Upper lobe of right lung (tissue), 1 donor: Measurements from ENCODE around the gene AP4E1. TPM values are rescaled to one million over a fixed set of nuclear protein-coding genes. Genes with fewer than 3 reads are reported as not detected.

Experiments used
- ATAC-seq: fragments of 200-7000 bp; cut with Tn5 transposase; one replicate; pipeline ENCODE4 v1.9.1; 2020; ENCODE audit warnings: mild to moderate bottlenecking, moderate library complexity
- DNase-seq: peaks from one replicate; pipeline ENCODE4 v3.0.0-alpha.2; 2020
- H3K27ac ChIP-seq: fragments of 200-600 bp; one replicate; pipeline ENCODE4 v1.8.0; 2022
- H3K27me3 ChIP-seq: fragments of 200-600 bp; one replicate; pipeline ENCODE4 v1.8.0; 2022; ENCODE audit warnings: mild to moderate bottlenecking
- H3K36me3 ChIP-seq: fragments of 200-600 bp; one replicate; pipeline ENCODE4 v1.8.0; 2022
- H3K4me1 ChIP-seq: fragments of 200-600 bp; one replicate; pipeline ENCODE4 v1.8.0; 2022
- H3K4me3 ChIP-seq: fragments of 200-600 bp; one replicate; pipeline ENCODE4 v1.8.0; 2022; ENCODE audit warnings: mild to moderate bottlenecking
- H3K9me3 ChIP-seq: fragments of 200-600 bp; one replicate; pipeline ENCODE4 v1.8.0; 2022
- CTCF ChIP-seq: fragments of 200-600 bp; IDR thresholded peaks from one replicate; pipeline ENCODE4 v1.8.0; 2022; ENCODE audit warnings: antibody characterized with exemption
- intact Hi-C: fragments of 100-400 bp; cut with DNase I; formaldehyde crosslinking; loops from one replicate; pipeline ENCODE4 v1.11.0; 2022
- total RNA-seq: library from RNA; stranded (reverse); fragmentation: NEBNext Ultra II Directional; extraction: Animal tissue kit (Norgen Biotek cat#: 25700); gene quantifications from one replicate; pipeline ENCODE4 v1.2.1, GENCODE V29; 2021
- donor health status: DM: no; HTN: yes; CAD: no; lungs with severe emphysema.

The AP4E1 gene
- total RNA-seq, 1 donor from 2014 or later, result 10.8 TPM

DNA sequence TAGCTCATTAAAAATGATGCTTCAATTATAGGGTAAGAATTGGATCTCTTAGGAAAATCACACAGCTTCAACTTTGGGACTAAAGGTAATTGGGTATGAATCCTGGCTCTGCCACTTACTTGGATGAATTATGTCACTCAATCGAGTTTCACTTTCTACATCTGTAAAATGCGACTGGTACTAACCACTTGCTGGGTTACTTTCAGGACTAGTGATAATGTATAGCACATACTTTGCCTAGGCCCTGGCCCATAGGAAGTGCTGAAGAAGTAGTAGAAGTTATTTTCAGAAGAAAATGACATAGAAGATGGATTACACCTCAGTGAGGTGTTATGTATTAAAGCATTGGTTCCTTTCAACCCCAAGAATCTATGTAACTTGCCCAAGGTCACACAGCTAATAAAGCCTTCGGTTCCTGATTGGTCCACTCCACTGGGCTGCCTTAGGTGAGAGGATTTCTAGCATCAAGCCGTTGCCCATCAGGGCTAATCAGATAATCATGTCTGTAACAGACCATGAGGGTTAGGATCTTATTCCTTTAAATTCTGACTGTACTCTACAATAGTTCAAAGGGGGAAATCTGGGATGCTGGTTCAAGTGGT lies 29.4 kb upstream of the AP4E1 start:
- DNase-seq (no peak), ATAC-seq (no peak)
- no peak overlapping the region for H3K4me3 ChIP-seq
- TF ChIP-seq CTCF, result no peak
- intact Hi-C loops, result loop anchor here (10.0 kb wide), 1 partner anchor 204 kb away; no protein-coding TSS in a partner anchor
- H3K27ac ChIP-seq, result no peak overlapping the region
- no peaks in the 10 kb centered on the region for H3K27me3 ChIP-seq
- H3K9me3 ChIP-seq, result no peaks in the 10 kb centered on the region
- no peaks in the 10 kb centered on the region for H3K36me3 ChIP-seq
- no peaks in the 10 kb centered on the region for H3K4me1 ChIP-seq

- no peak for TF ChIP-seq CTCF
- Histone ChIP-seq H3K4me3 (no peak overlapping the region), H3K27me3 (no peaks in the 10 kb centered on the region), H3K27ac (peak overlapping the region; percentile 44), H3K9me3 (no peaks in the 10 kb centered on the region), H3K4me1 (peaks cover 3% of the 10 kb centered on the region), H3K36me3 (no peaks in the 10 kb centered on the region)
- DNase-seq (no peak), ATAC-seq (no peak)
- intact Hi-C loops, result no loop called here
Observed at GRCh38 chr15:50880206-50880605, 28.3 kb upstream of the AP4E1 start.

DNA sequence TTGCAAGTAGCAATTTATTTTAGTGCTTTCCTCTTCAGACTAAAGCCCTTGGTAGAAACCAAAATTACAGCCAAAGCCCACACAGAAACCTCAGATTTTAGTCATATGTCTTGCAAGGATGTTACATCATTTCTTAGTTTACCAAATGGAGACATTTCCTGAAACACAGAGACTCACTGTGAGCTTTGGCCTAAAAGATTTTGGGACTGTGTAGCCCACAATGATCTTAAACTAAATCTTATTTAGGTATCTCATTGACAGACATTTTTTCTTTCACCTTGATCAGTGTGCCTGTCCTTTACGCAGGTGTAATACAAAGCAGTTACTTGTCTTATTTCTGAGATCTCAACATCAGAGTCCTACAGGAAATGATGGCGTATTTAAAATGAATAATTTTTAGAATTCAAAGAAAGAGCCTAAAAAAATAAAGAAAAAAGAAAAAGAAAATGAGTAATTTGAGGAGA lies 27.8 kb upstream of the AP4E1 start:
- intact Hi-C loops, result no loop called here
- Histone ChIP-seq H3K9me3 (no peaks in the 10 kb centered on the region), H3K4me1 (peaks cover 8% of the 10 kb centered on the region), H3K27ac (peak overlapping the region; percentile 44), H3K27me3 (no peaks in the 10 kb centered on the region), H3K4me3 (no peak overlapping the region), H3K36me3 (no peaks in the 10 kb centered on the region)
- DNase-seq (no peak), ATAC-seq (peak; percentile 32)
- TF ChIP-seq CTCF, result no peak

DNA sequence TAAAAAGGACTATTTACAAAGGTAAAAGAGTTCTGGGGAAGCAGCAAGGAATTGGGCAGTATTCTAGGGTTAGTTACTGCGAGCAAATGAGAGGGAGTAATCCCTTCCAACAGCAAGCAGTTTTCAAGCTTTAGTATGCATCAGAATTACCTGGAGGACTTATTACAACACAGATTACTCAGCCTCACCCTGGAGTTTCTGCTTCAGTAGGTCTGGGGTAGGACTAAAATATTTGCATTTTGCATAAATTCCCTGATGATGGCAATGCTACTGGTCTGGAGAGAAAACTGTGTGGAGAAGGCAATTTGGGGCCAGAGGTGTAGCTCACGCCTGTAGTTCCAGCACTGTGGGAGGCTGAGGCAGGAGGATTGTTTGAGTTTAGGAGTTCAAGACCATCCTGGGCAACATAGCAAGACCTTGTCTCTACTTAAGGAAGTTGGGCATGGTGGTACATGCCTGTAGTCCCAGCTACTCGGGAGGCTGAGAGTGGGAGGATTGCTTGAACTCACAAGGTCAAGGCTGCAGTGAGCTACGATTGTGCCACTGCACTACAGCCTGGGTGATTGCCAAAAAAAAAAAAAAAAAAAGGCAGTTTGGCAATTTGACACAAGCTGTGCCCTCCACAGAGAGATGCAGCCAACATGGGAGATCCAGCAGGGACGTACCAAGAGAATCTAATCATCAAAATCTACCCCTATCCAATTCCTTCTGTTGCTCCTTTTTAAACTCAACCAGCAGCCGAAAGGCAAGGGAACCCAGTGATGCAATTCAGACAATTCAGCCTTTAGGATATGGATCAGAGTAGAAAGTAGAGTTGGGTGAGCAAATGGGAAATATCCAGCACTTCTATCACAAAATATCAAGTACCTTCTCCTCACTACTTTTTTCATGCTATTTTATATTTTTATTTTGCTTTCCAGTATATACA lies 27.1 kb upstream of the AP4E1 start:
- intact Hi-C loops, result no loop called here
- Histone ChIP-seq H3K36me3 (no peaks in the 10 kb centered on the region), H3K27me3 (no peaks in the 10 kb centered on the region), H3K4me1 (peaks cover 8% of the 10 kb centered on the region), H3K27ac (peak overlapping the region; percentile 44), H3K4me3 (no peak overlapping the region), H3K9me3 (no peaks in the 10 kb centered on the region)
- no peak for DNase-seq
- no peak for TF ChIP-seq CTCF
- peak; percentile 57 for ATAC-seq

DNA sequence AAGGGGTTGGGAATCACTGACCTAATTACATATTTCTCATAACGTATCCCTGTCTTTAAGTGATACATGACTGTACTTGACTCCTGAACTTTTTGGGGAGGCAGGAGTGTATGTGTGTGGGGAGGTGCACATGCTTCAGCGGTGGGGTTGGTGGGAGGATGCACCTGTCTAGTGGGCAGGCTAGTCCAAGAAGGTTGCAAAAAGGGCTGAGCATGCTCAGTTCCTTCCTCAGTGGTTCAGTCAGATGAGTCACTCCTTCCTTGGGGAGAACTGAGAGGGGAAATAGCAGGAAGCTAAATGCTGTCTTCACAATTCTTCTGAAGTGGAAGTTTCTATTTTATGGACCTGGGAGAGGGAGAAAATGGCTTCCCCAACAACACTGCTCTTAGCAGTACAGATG lies 24.6 kb upstream of the AP4E1 start:
- H3K27me3 ChIP-seq, result no peaks in the 10 kb centered on the region
- no peak overlapping the region for H3K27ac ChIP-seq
- H3K4me1 ChIP-seq, result peaks cover 8% of the 10 kb centered on the region
- no peak for TF ChIP-seq CTCF
- H3K9me3 ChIP-seq, result no peaks in the 10 kb centered on the region
- ATAC-seq (peak; percentile 56), DNase-seq (no peak)
- intact Hi-C loops, result no loop called here
- H3K4me3 ChIP-seq, result no peak overlapping the region
- H3K36me3 ChIP-seq, result no peaks in the 10 kb centered on the region
